CD4-positive, alpha-beta T cell treated with Interleukin-1 beta for 1 hour (primary cell): ENCODE measurements around the gene SRRM2.

ENCODE experiments used
- DNase-seq, 2 donors: peaks; one replicate each; pipeline ENCODE4 v3.0.0-alpha.2; 2020 to 2022

The SRRM2 gene

DNA sequence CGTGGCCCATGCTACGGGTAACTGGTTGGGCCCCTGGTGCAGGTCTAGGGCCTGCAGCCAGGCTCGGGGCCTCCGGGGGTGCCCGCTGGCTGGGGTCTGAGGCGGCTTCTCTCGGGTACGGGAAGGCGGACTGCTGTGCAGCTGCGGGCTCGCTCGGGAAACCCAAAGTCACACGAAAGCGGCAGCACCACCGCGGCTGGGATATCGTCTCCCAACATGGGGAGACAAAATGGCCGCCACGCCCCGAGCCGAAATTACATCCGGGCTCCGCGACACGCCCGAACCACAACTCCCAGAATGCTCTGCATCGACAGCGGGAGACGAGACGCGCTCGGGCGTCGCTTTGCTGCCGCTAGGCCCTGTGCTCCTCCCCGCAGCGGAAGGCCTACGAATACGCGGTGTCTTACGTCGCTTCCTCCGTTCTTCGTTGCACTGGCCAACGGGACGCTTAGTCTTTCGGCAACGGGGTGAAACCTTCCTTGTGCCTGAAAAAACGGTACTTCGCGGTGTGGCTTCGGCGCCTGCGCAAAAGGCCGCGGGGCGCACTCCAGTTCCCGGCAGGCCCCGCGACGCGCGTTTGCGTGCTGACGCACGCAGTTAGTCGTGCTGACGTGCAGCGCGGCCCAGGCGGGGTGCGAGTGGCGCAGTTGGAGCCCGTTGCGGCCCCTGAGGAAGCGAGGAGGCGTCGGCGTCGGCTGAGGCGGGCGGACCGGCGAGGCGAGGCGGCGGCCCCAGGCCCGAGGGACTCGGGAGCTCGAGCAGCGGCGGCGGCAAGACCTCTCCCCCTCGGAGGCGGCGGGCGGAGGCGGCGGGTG is at the start of gene SRRM2:
Gene SRRM2 (plus strand): TSS at position 604 of the 815 bp plus-strand sequence. CDS start 3,727 bp downstream, outside the sequence.
- DNase-seq = peak; percentile 95 to 96

- no peak for DNase-seq
These were observed 49.3 kb upstream of the SRRM2 start for GRCh38 chr16:2702871-2703745.

- no peak for DNase-seq
These were observed 48.1 kb upstream of the SRRM2 start for GRCh38 chr16:2704166-2704982.

- DNase-seq = no peak
These were observed 47.5 kb upstream of the SRRM2 start for GRCh38 chr16:2704983-2705275.

DNA sequence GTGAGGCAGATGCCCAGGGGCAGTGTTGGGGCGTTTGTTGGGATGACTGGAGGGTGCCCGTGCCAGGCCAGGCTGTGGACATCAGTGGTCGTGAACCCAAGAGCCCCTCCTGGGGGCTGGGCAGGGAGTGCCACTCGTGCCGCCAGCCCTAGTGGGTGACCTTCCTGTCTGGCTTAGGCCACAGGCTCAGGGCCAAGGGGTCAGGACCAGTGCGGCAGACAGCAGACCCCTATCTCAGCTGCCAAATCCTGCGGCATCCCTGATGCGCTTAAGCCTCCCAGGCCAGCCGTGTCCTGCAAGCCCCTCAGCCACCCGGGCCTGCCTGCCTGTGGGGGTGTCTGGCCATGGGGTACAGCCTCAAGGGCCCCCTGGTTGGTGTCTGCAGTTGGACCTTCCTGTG is 47.1 kb upstream of the SRRM2 start:
- DNase-seq = no peak

- DNase-seq = no peak
These were observed 46.4 kb upstream of the SRRM2 start for GRCh38 chr16:2706085-2706484.

- no peak for DNase-seq
These were observed 45.7 kb upstream of the SRRM2 start for GRCh38 chr16:2706611-2707311.

DNA sequence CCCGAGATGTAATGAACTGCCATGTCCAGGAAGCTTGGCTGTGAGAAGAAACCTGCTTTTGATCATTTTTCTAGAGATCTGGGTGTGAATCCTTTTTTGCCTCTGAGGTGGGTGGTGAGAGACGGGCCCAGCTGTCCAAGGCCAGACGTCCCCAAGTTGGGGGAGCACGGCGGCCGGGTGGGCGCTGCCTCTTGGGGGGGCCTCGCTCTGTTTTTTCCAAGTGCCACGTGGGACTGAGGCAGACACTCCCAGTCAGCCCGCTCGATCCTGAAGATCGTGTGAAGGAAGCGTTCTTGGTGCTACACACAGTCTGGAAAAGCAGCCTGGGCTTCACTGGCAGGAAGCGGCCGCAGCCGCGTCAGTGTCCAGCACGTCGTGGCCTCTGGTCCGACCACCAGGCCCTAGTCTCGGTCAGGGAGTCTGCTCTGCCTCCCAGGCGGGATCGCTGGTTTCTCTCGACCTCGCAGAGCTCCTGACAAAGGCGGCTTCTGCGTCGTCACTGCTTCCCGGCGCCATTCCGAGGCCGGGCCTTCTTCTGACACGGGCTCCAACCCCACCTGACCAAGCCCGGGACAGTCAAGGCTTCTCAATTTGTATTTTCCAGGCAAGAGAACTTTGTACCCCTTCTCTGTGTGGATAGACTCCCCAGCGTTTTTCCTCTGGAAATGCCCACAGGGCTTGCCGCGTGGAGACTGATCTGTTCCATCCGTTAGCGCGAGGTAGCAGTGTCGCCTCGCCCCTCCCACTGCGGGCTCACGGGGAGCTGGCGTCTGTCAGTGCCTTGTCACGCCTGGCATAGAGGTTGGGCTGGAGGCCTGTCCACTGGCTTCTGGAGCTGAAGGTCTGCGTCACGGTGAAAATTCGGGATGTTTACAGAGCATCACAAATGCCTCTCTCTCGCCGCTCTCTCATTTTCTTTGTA is 44.8 kb upstream of the SRRM2 start:
- DNase-seq = no peak

DNA sequence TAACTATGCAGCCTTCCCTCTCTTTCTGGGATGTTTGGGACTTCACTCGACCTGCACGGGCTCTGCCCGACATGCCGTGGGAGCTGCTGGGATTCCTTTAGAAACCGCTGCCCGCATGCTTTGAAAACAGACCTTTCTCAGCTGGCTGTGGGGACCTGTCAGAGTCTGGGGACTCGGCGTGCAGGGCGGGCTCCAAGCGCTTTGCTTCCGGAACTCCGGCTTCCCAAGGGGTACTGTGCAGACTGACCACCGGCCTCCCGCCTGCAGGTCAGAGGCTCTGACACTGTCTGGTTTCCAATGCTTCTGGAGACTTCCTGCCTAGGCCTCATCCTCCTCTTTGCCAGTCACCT is 44.2 kb upstream of the SRRM2 start:
- DNase-seq = no peak

GRCh38 chr16:2708955-2709587 is 43.4 kb upstream of the SRRM2 start:
- DNase-seq = no peak

DNA sequence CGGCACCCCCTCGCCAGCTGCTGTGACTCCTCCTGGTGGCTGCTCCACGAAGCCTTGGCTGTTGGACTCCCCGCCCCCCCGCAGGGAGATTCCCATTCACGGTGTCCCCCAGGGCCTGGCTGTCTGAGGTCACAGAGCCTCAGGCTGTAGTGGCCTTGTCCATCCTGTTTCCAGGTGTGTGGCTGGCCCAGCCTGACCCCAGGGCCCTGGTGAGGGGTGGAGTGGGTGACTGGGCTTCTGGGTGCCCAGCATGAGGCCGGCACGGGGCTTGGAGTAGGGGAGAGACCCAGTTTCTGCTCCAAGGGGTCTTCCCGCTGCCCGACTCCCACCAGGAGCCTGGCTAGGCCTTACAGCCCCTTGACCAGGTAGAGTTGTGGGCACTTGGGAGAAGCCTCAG is 42.9 kb upstream of the SRRM2 start:
- no peak for DNase-seq

GRCh38 chr16:2710021-2710710 is 42.3 kb upstream of the SRRM2 start:
- no peak for DNase-seq

DNA sequence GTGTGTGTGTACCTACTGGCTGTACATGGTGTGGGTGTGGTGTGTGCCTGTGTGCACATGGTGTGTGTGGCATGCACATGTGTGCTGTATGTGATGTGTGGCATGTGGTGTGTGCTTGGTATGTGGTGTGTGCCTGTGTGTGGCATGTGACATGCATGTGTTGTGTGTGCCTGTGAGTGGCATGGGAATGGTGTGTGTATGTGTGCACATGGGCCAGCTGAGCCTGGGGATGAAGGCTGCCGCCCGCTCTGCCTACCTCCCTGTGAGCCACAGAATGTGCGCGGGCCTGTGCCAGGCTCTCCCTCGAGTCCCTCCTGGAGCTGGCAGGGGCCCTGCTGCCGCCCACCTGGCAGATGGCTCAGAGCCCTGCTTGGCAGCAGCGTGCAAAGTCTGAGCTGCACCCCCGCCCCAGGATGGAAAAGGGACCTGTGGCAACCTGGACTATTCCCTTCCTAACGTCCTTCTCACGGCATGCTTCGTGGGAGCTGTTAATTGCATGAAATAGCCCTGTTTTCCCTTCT is 41.7 kb upstream of the SRRM2 start:
- no peak for DNase-seq

- no peak for DNase-seq
These were observed 40.9 kb upstream of the SRRM2 start for GRCh38 chr16:2711370-2712062.

GRCh38 chr16:2712063-2712441 is 40.4 kb upstream of the SRRM2 start:
- no peak for DNase-seq

DNA sequence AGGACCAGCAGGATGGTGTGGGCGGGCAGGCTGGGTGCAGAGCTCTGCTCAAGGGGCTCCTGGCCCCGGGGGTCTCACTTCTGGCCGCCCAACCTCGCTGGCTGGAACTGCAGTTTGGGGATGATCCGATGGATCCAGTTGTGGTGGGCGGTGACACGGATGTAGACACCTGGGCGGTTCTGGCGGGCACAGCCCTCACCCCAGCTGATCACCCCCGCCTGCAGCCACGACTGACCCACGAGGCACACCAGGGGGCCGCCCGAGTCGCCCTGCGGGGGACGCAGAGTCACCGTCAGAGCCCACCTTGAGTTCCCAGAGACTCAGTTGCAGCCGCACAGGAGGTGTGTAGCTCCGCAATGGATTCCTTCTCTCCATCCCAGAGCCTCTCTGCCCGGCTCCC is 39.9 kb upstream of the SRRM2 start:
- no peak for DNase-seq

- DNase-seq = no peak
These were observed 38.9 kb upstream of the SRRM2 start for GRCh38 chr16:2713523-2713922.

- DNase-seq = no peak
These were observed 38.3 kb upstream of the SRRM2 start for GRCh38 chr16:2713985-2714774.

- no peak for DNase-seq
These were observed 37.4 kb upstream of the SRRM2 start for GRCh38 chr16:2715064-2715463.
